ENCODE data around the gene ANO4. TPM values are rescaled to one million over a fixed set of nuclear protein-coding genes. Genes with fewer than 3 reads are reported as not detected.

Gene ANO4
- polyA plus RNA-seq, 1 donor (not counting 4 experiments of a cell fraction or from before 2014, with no cell fraction given): 18.1 TPM

GRCh38 chr12:100800723-100801122 is 6.1 kb downstream of the ANO4 start:
- DNase-seq (ENCODE audit: low read depth, low spot score): no peak
- dilution Hi-C loops (cut with MboI; ENCODE audit: extremely low pct_ligation_motif_present, low sequenced_read_pairs): no loop called here
- H4K20me1 ChIP-seq (ENCODE audit: control insufficient read depth, extremely low read depth, insufficient read depth, low read length): no peaks in the 10 kb centered on the region
- no peaks in the 10 kb centered on the region for H3K36me3 ChIP-seq (ENCODE audit: control insufficient read depth in 2 of 2, extremely low read depth in 1 of 2, insufficient read depth in 2 of 2, low read length in 2 of 2)
- peaks cover 9% of the 10 kb centered on the region for H3K4me1 ChIP-seq (ENCODE audit: control insufficient read depth, extremely low read depth, insufficient read depth, low read length)
- no peak for FAIRE-seq
- no peaks in the 10 kb centered on the region for H3K9me1 ChIP-seq (ENCODE audit: control insufficient read depth, extremely low read depth, insufficient read depth, low read length)
- TF ChIP-seq CTCF (optimal IDR thresholded peaks at IDR 0.05 in 1 of 3, IDR thresholded peaks at IDR 0.05 in 1 of 3, conservative IDR thresholded peaks at IDR 0.05 in 1 of 3; ENCODE audit: extremely low read depth in 1 of 3, insufficient read depth in 2 of 3, low read length in 3 of 3) (no peak), EZH2 (IDR thresholded peaks at IDR 0.05; ENCODE audit: low read length) (no peak)
- no peaks in the 10 kb centered on the region for H3K79me2 ChIP-seq (ENCODE audit: control insufficient read depth, insufficient read depth, low read length)
- H3K4me2 ChIP-seq (ENCODE audit: control insufficient read depth, extremely low read depth, insufficient read depth, low read depth, low read length): no peak overlapping the region
- no peaks in the 10 kb centered on the region for H3K27me3 ChIP-seq (ENCODE audit: control insufficient read depth, extremely low read depth, insufficient read depth, low read length)
- no peak overlapping the region for H2AFZ ChIP-seq (ENCODE audit: control insufficient read depth, low read length)
- no peak overlapping the region for H3K27ac ChIP-seq (ENCODE audit: control insufficient read depth, insufficient read depth, low read length)
- H3K9me3 ChIP-seq (ENCODE audit: control insufficient read depth, low read depth, low read length): no peaks in the 10 kb centered on the region
- no peak overlapping the region for H3K4me3 ChIP-seq (ENCODE audit: control insufficient read depth in 2 of 3, extremely low read depth in 1 of 3, insufficient read depth in 2 of 3, low read depth in 1 of 3, low read length in 3 of 3)
- no peak overlapping the region for H3K9ac ChIP-seq (ENCODE audit: control insufficient read depth, extremely low read depth, insufficient read depth, low read length)

GRCh38 chr12:100801320-100801719 is 6.7 kb downstream of the ANO4 start:
- Histone ChIP-seq H3K4me1 (ENCODE audit: control insufficient read depth, extremely low read depth, insufficient read depth, low read length) (peaks cover 12% of the 10 kb centered on the region), H3K9ac (ENCODE audit: control insufficient read depth, extremely low read depth, insufficient read depth, low read length) (no peak overlapping the region), H3K79me2 (ENCODE audit: control insufficient read depth, insufficient read depth, low read length) (no peaks in the 10 kb centered on the region), H3K27ac (ENCODE audit: control insufficient read depth, insufficient read depth, low read length) (no peak overlapping the region), H3K9me3 (ENCODE audit: control insufficient read depth, low read depth, low read length) (no peaks in the 10 kb centered on the region), H4K20me1 (ENCODE audit: control insufficient read depth, extremely low read depth, insufficient read depth, low read length) (no peaks in the 10 kb centered on the region), H3K27me3 (ENCODE audit: control insufficient read depth, extremely low read depth, insufficient read depth, low read length) (no peaks in the 10 kb centered on the region), H3K9me1 (ENCODE audit: control insufficient read depth, extremely low read depth, insufficient read depth, low read length) (no peaks in the 10 kb centered on the region), H3K4me2 (ENCODE audit: control insufficient read depth, extremely low read depth, insufficient read depth, low read depth, low read length) (no peak overlapping the region), H3K4me3 (ENCODE audit: control insufficient read depth in 2 of 3, extremely low read depth in 1 of 3, insufficient read depth in 2 of 3, low read depth in 1 of 3, low read length in 3 of 3) (no peak overlapping the region), H2AFZ (ENCODE audit: control insufficient read depth, low read length) (no peak overlapping the region), H3K36me3 (ENCODE audit: control insufficient read depth in 2 of 2, extremely low read depth in 1 of 2, insufficient read depth in 2 of 2, low read length in 2 of 2) (no peaks in the 10 kb centered on the region)
- TF ChIP-seq CTCF (optimal IDR thresholded peaks at IDR 0.05 in 1 of 3, IDR thresholded peaks at IDR 0.05 in 1 of 3, conservative IDR thresholded peaks at IDR 0.05 in 1 of 3; ENCODE audit: extremely low read depth in 1 of 3, insufficient read depth in 2 of 3, low read length in 3 of 3) (no peak), EZH2 (IDR thresholded peaks at IDR 0.05; ENCODE audit: low read length) (no peak)
- no peak for FAIRE-seq
- dilution Hi-C loops (cut with MboI; ENCODE audit: extremely low pct_ligation_motif_present, low sequenced_read_pairs): no loop called here
- no peak for DNase-seq (ENCODE audit: low read depth, low spot score)

All from keratinocyte (primary cell).